GM06990 (cell line): ENCODE results near the gene INTU.

Experiments used
- DNase-seq: peaks from one replicate; pipeline ENCODE4 v3.0.0-alpha.2; 2011; ENCODE audit not compliant: insufficient read length; ENCODE audit errors: extremely low read depth
- H3K27me3 ChIP-seq: replicated peaks from 2 replicates; pipeline ENCODE4 v1.6.0; 2011; ENCODE audit warnings: low read length; ENCODE audit not compliant: control insufficient read depth, insufficient read depth
- H3K36me3 ChIP-seq: 2 replicates; pipeline ENCODE4 v1.5.1; 2011; ENCODE audit warnings: low read length; ENCODE audit not compliant: control insufficient read depth, insufficient read depth
- H3K4me3 ChIP-seq: replicated peaks from 2 replicates; pipeline ENCODE4 v1.5.1; 2011; ENCODE audit warnings: low read depth, mild to moderate bottlenecking, control low read depth, low read length
- CTCF ChIP-seq: IDR thresholded peaks from 2 replicates; pipeline ENCODE4 v1.5.1; 2011; ENCODE audit warnings: low read length, control low read depth, mild to moderate bottlenecking, inconsistent platforms; ENCODE audit not compliant: insufficient read depth, poor library complexity, severe bottlenecking

Gene INTU

GRCh38 chr4:127630152-127630551, 2.6 kb upstream of the INTU start:
- no peak overlapping the region for H3K4me3 ChIP-seq

GRCh38 chr4:127631420-127631819, 1.3 kb upstream of the INTU start:
- no peaks in the 10 kb centered on the region for H3K36me3 ChIP-seq
- TF ChIP-seq CTCF: no peak
- no peaks in the 10 kb centered on the region; the same call in 1 of the 2 replicates for H3K27me3 ChIP-seq
- DNase-seq: no peak
- H3K4me3 ChIP-seq: no peak overlapping the region

More at GRCh38 chr4:127630152-127630551, 2.6 kb upstream of the INTU start:
- TF ChIP-seq CTCF: no peak
- no peak for DNase-seq
- H3K27me3 ChIP-seq: no peaks in the 10 kb centered on the region; the same call in 1 of the 2 replicates
- H3K36me3 ChIP-seq: no peaks in the 10 kb centered on the region

- no peak for TF ChIP-seq CTCF
- DNase-seq: no peak
- Histone ChIP-seq H3K4me3 (no peak overlapping the region), H3K27me3 (no peaks in the 10 kb centered on the region; the same call in none of the 2 replicates), H3K36me3 (no peaks in the 10 kb centered on the region)
Observed at GRCh38 chr4:127634181-127634580, 1.4 kb downstream of the INTU start.

- H3K36me3 ChIP-seq: no peaks in the 10 kb centered on the region
- DNase-seq: no peak
- H3K4me3 ChIP-seq: no peak overlapping the region
- no peaks in the 10 kb centered on the region; the same call in 1 of the 2 replicates for H3K27me3 ChIP-seq
- no peak for TF ChIP-seq CTCF
Observed at GRCh38 chr4:127641524-127641923, 8.8 kb downstream of the INTU start.

- no peaks in the 10 kb centered on the region for H3K36me3 ChIP-seq
- no peak for TF ChIP-seq CTCF
- no peak for DNase-seq
- H3K27me3 ChIP-seq: no peaks in the 10 kb centered on the region
- H3K4me3 ChIP-seq: no peak overlapping the region
Observed at GRCh38 chr4:127642169-127642568, 9.4 kb downstream of the INTU start.

- Histone ChIP-seq H3K4me3 (no peak overlapping the region), H3K27me3 (no peaks in the 10 kb centered on the region), H3K36me3 (no peaks in the 10 kb centered on the region)
- TF ChIP-seq CTCF: no peak
- DNase-seq: no peak
Observed at GRCh38 chr4:127643791-127644190, 11.0 kb downstream of the INTU start.
